H1 (cell line): Measurements from ENCODE around the gene CNOT6L. TPM values are rescaled to one million over a fixed set of nuclear protein-coding genes. Genes with fewer than 3 reads are reported as not detected.

Source experiments
- CTCF ChIA-PET: fragments of 300-600 bp; sonication (Branson Sonifier 250); formaldehyde crosslinking; loops from one replicate; lab custom pipeline; 2021; ENCODE audit not compliant: partially characterized antibody; lab: Charles Lee
- POLR2A ChIA-PET: fragments of 300-600 bp; sonication (Branson Sonifier 250); formaldehyde crosslinking; loops from one replicate; lab custom pipeline; 2021; ENCODE audit warnings: inconsistent platforms; ENCODE audit not compliant: partially characterized antibody; lab: Charles Lee
- DNase-seq, 2 experiments: peaks; one replicate each; pipeline versions ENCODE4 v3.0.0 to v3.0.0-alpha.2; 2010 to 2022; ENCODE audit warnings: low spot score in 2 of 2, low read depth in 1 of 2, mixed read lengths in 1 of 2
- FAIRE-seq: peaks from 2 replicates; lab custom pipeline; 2011; peaks lifted over from hg19 to GRCh38; lab: Jason Lieb, UNC
- H2AFZ ChIP-seq: 2 replicates; pipeline ENCODE4 v1.8.1; 2012; ENCODE audit warnings: low read length, inconsistent platforms
- H2AK5ac ChIP-seq: 2 replicates; pipeline ENCODE4 v1.6.1; 2013; ENCODE audit warnings: low read depth, low read length
- H2BK120ac ChIP-seq: replicated peaks from 2 replicates; pipeline ENCODE3; 2013; ENCODE audit warnings: low read depth, low read length, inconsistent platforms
- H2BK12ac ChIP-seq: 2 replicates; pipeline ENCODE4 v1.6.1; 2013; ENCODE audit warnings: low read depth, low read length
- H2BK15ac ChIP-seq: 2 replicates; pipeline ENCODE4 v1.6.1; 2013; ENCODE audit warnings: low read length
- H2BK20ac ChIP-seq: 2 replicates; pipeline ENCODE4 v1.6.1; 2013; ENCODE audit warnings: low read length
- H2BK5ac ChIP-seq: 2 replicates; pipeline ENCODE4 v1.6.1; 2013; ENCODE audit warnings: low read depth, low read length
- H3K14ac ChIP-seq: 2 replicates; pipeline ENCODE4 v1.6.1; 2013; ENCODE audit warnings: inconsistent platforms; ENCODE audit not compliant: insufficient read length
- H3K18ac ChIP-seq: 2 replicates; pipeline ENCODE4 v1.6.1; 2013; ENCODE audit warnings: low read length; ENCODE audit errors: extremely low read depth
- H3K23ac ChIP-seq: 2 replicates; pipeline ENCODE4 v1.6.1; 2013; ENCODE audit warnings: inconsistent platforms; ENCODE audit not compliant: insufficient read length
- H3K23me2 ChIP-seq: 2 replicates; pipeline ENCODE4 v1.6.1; 2013; ENCODE audit warnings: low read depth, low read length
- H3K27ac ChIP-seq: 2 replicates; pipeline ENCODE4 v1.6.1; 2011; ENCODE audit warnings: low read depth, low read length, inconsistent platforms
- H3K27me3 ChIP-seq, 4 experiments: replicated peaks in 1 of 4; 1 replicate in 1 of 4; 2 replicates in 3 of 4; pipeline versions ENCODE4 v1.6.1 to v1.8.1; 2011 to 2013; ENCODE audit warnings: low read length in 3 of 4, mild to moderate bottlenecking in 3 of 4, inconsistent platforms in 2 of 4, mixed read lengths in 2 of 4, moderate library complexity in 1 of 4; ENCODE audit not compliant: control insufficient read depth in 3 of 4, insufficient read depth in 3 of 4; ENCODE audit errors: extremely low read depth in 1 of 4
- H3K36me3 ChIP-seq, 4 experiments: 2 replicates each; pipeline versions ENCODE4 v1.6.1 to v1.8.1; 2011 to 2013; ENCODE audit warnings: mild to moderate bottlenecking in 4 of 4, low read length in 3 of 4, moderate library complexity in 2 of 4, control low read depth in 1 of 4, inconsistent platforms in 1 of 4; ENCODE audit not compliant: insufficient read depth in 4 of 4, control insufficient read depth in 2 of 4
- H3K4ac ChIP-seq: replicated peaks from 2 replicates; pipeline ENCODE3; 2013; ENCODE audit warnings: low read length, low read depth, mixed read lengths, inconsistent platforms; ENCODE audit not compliant: insufficient read length
- H3K4me1 ChIP-seq, 4 experiments: replicated peaks in 1 of 4; 1 replicate in 1 of 4; 2 replicates in 3 of 4; pipeline versions ENCODE4 v1.6.1 to v1.8.1; 2011 to 2013; ENCODE audit warnings: low read length in 3 of 4, inconsistent platforms in 2 of 4, mixed read lengths in 1 of 4; ENCODE audit not compliant: insufficient read depth in 4 of 4, control insufficient read depth in 3 of 4
- H3K4me2 ChIP-seq, 2 experiments: 2 replicates each; pipeline versions ENCODE4 v1.6.1 to v1.8.1; 2011 to 2013; ENCODE audit warnings: low read depth in 2 of 2, low read length in 2 of 2, control low read depth in 1 of 2, inconsistent platforms in 1 of 2, mild to moderate bottlenecking in 1 of 2; ENCODE audit not compliant: insufficient read depth in 1 of 2
- H3K4me3 ChIP-seq, 4 experiments: fragments of 200-600, 300-600 bp in 1 of 4; sonication (generic), shearing (Covaris generic), sonication (Bioruptor Twin) in 1 of 4; 2 replicates each; pipeline versions ENCODE4 v1.5.1 to v1.8.1; 2011 to 2016; ENCODE audit warnings: low read length in 4 of 4, low read depth in 3 of 4, control low read depth in 2 of 4, inconsistent platforms in 2 of 4, mild to moderate bottlenecking in 2 of 4, mixed read lengths in 1 of 4, moderate library complexity in 1 of 4; ENCODE audit not compliant: insufficient read depth in 2 of 4; ENCODE audit errors: extremely low read depth in 1 of 4
- H3K56ac ChIP-seq: replicated peaks from 2 replicates; pipeline ENCODE3; 2013; ENCODE audit warnings: low read depth, mild to moderate bottlenecking, mixed read lengths, low read length, inconsistent platforms; ENCODE audit not compliant: insufficient read length
- H3K79me1 ChIP-seq: 2 replicates; pipeline ENCODE4 v1.6.1; 2013; ENCODE audit warnings: low read depth, low read length, control low read depth
- H3K79me2 ChIP-seq, 2 experiments: 2 replicates each; pipeline versions ENCODE4 v1.6.1 to v1.8.1; 2012 to 2013; ENCODE audit warnings: low read length in 2 of 2, mild to moderate bottlenecking in 2 of 2, inconsistent platforms in 1 of 2; ENCODE audit not compliant: insufficient read depth in 2 of 2, control insufficient read depth in 1 of 2
- H3K9ac ChIP-seq, 4 experiments: replicated peaks in 1 of 4; 1 replicate in 1 of 4; 2 replicates in 3 of 4; pipeline versions ENCODE4 v1.6.1 to v1.8.1; 2011 to 2013; ENCODE audit warnings: low read depth in 3 of 4, low read length in 3 of 4, control low read depth in 2 of 4, mild to moderate bottlenecking in 2 of 4, moderate library complexity in 2 of 4, inconsistent platforms in 1 of 4; ENCODE audit errors: extremely low read depth in 1 of 4
- H3K9me3 ChIP-seq, 2 experiments: 2 replicates each; pipeline versions ENCODE4 v1.6.1 to v1.8.1; 2012 to 2013; ENCODE audit warnings: mild to moderate bottlenecking in 2 of 2, moderate library complexity in 2 of 2, control low read depth in 1 of 2, inconsistent platforms in 1 of 2, low read depth in 1 of 2, low read length in 1 of 2, mixed read lengths in 1 of 2; ENCODE audit not compliant: insufficient read depth in 2 of 2
- H4K20me1 ChIP-seq, 2 experiments: replicated peaks in 1 of 2; 2 replicates each; pipeline versions ENCODE3 to v1.8.1; 2011 to 2013; ENCODE audit warnings: inconsistent platforms in 2 of 2, low read length in 2 of 2, mild to moderate bottlenecking in 1 of 2; ENCODE audit not compliant: insufficient read depth in 2 of 2, control insufficient read depth in 1 of 2
- H4K5ac ChIP-seq: 2 replicates; pipeline ENCODE4 v1.6.1; 2013; ENCODE audit warnings: low read length, low read depth, mixed read lengths, inconsistent platforms; ENCODE audit not compliant: insufficient read length
- H4K8ac ChIP-seq: 2 replicates; pipeline ENCODE4 v1.8.0; 2013; ENCODE audit warnings: mild to moderate bottlenecking, moderate library complexity, low read length, inconsistent platforms; ENCODE audit not compliant: insufficient read depth; ENCODE audit errors: extremely low read depth
- H4K91ac ChIP-seq: replicated peaks from 2 replicates; pipeline ENCODE3; 2013; ENCODE audit warnings: low read length, mixed read lengths, inconsistent platforms; ENCODE audit not compliant: insufficient read length
- ASH2L ChIP-seq: fragments of 200-600, 300-600 bp; sonication (generic); IDR thresholded peaks from one replicate; pipeline ENCODE4 v1.7.1; 2017; ENCODE audit warnings: low read length
- CHD1 ChIP-seq: IDR thresholded peaks from 2 replicates; pipeline ENCODE4 v1.6.1; 2012; ENCODE audit warnings: low read depth, low read length, improper control_type of control experiment
- CHD2 ChIP-seq: IDR thresholded peaks from 2 replicates; pipeline ENCODE4 v1.6.1; 2012; ENCODE audit warnings: low read length, improper control_type of control experiment
- CREB1 ChIP-seq: IDR thresholded peaks from 2 replicates; pipeline ENCODE4 v1.6.1; 2012; ENCODE audit warnings: inconsistent platforms
- CTBP2 ChIP-seq: IDR thresholded peaks from 2 replicates; pipeline ENCODE4 v1.7.0; 2011; ENCODE audit warnings: borderline replicate concordance, mild to moderate bottlenecking, moderate library complexity, mixed read lengths, low read length; ENCODE audit not compliant: insufficient read depth, insufficient read length
- GTF2F1 ChIP-seq: IDR thresholded peaks from 2 replicates; pipeline ENCODE4 v1.6.1; 2012; ENCODE audit warnings: low read depth, low read length, improper control_type of control experiment, borderline replicate concordance
- JUND ChIP-seq: IDR thresholded peaks from 2 replicates; pipeline ENCODE4 v1.6.1; 2011; ENCODE audit warnings: mild to moderate bottlenecking, improper control_type of control experiment, low read length
- KDM1A ChIP-seq: fragments of 200-600, 300-600 bp; sonication (generic); IDR thresholded peaks from 2 replicates; pipeline ENCODE4 v1.7.1; 2016; ENCODE audit warnings: mild to moderate bottlenecking, low read length, borderline replicate concordance
- KDM5A ChIP-seq: fragments of 200-600 bp; IDR thresholded peaks from 2 replicates; pipeline ENCODE4 v1.7.1; 2012; ENCODE audit warnings: mild to moderate bottlenecking, low read length, inconsistent platforms, mixed read lengths
- NRF1 ChIP-seq: IDR thresholded peaks from 2 replicates; pipeline ENCODE4 v1.6.1; 2011; ENCODE audit warnings: mild to moderate bottlenecking, low read depth, low read length, improper control_type of control experiment
- RXRA ChIP-seq: IDR thresholded peaks from 2 replicates; pipeline ENCODE4 v1.6.1; 2011; ENCODE audit warnings: low read depth, mild to moderate bottlenecking, low read length, moderate library complexity; ENCODE audit not compliant: insufficient read depth
- SAP30 ChIP-seq: fragments of 300-600 bp; sonication (generic); IDR thresholded peaks from 2 replicates; pipeline ENCODE4 v1.7.1; 2012; ENCODE audit warnings: low read length, moderate library complexity, mild to moderate bottlenecking, inconsistent platforms; ENCODE audit not compliant: insufficient read depth, insufficient replicate concordance
- SIRT6 ChIP-seq: IDR thresholded peaks from one replicate; pipeline ENCODE4 v1.7.1; 2012; ENCODE audit warnings: low read length, inconsistent platforms
- TBP ChIP-seq: IDR thresholded peaks from 2 replicates; pipeline ENCODE4 v1.6.1; 2011; ENCODE audit warnings: low read depth, low read length, improper control_type of control experiment
- ZNF274 ChIP-seq: IDR thresholded peaks from 2 replicates; pipeline ENCODE4 v1.7.0; 2012; ENCODE audit warnings: low read length, borderline replicate concordance; ENCODE audit errors: extremely low read depth
- WGBS, 2 experiments: shearing (Covaris generic) in 1 of 2; methylation state at CpG; one replicate each; pipeline versions ENCODE4 v1.1.6 to v1.1.7; 2013 to 2015; ENCODE audit warnings: low lambda C conversion rate in 2 of 2, mixed read lengths in 2 of 2, inconsistent platforms in 1 of 2, low coverage in 1 of 2, missing lambda C conversion rate in 1 of 2; ENCODE audit not compliant: insufficient replicate concordance in 2 of 2, insufficient coverage in 1 of 2, insufficient read length in 1 of 2; ENCODE audit errors: extremely low coverage in 1 of 2, missing lambda C conversion rate in 1 of 2; 5-methylcytosine and 5-hydroxymethylcytosine counted together
- polyA plus RNA-seq, 7 experiments: library from polyadenylated mRNA; depleted of rRNA in 3 of 7; stranded (reverse) in 5 of 7; unstranded in 2 of 7; fragments of >200 nt in 5 of 7; fragments of 200-250 nt in 2 of 7; gene quantifications; 1 replicate in 5 of 7; 2 replicates in 1 of 7; 4 replicates in 1 of 7; pipeline versions ENCODE4 v1.2.1 to v1.2.3, GENCODE V29; 2011 to 2013; ENCODE audit warnings: missing spikeins in 2 of 7, mixed read lengths in 2 of 7
- total RNA-seq: library from RNA; stranded (reverse); fragmentation: NEBNext Ultra II Directional; extraction: Animal tissue kit (Norgen Biotek cat#: 25700); gene quantifications from 2 replicates; pipeline ENCODE4 v1.2.1, GENCODE V29; 2021

The CNOT6L gene
- total and polyA plus RNA-seq, 2 of the 8 experiments (the other 6 are each of a cell fraction or from before 2014, with no cell fraction given) = 2.0 to 22.4 TPM

GRCh38 chr4:77777135-77777807 is 41.9 kb downstream of the CNOT6L start:
- 71% methylated on average over 1 of the region's 1 CpG; no CpG with 5 or more reads in 1 of the 2 experiments for WGBS, 2 experiments
- no peak overlapping the region for H3K4ac ChIP-seq
- H3K9ac ChIP-seq = no peak overlapping the region
- H3K4me1 ChIP-seq = peaks cover 0 to 8% (median 1%) of the 10 kb centered on the region in 4 experiments; a peak in 2 of 7 replicates
- H2BK20ac ChIP-seq = no peak overlapping the region
- H3K56ac ChIP-seq = no peak overlapping the region
- no peaks in the 10 kb centered on the region for H3K9me3 ChIP-seq
- no peak overlapping the region for H3K4me2 ChIP-seq
- no peaks in the 10 kb centered on the region for H3K23me2 ChIP-seq
- H4K8ac ChIP-seq = no peak overlapping the region
- ChIA-PET CTCF (interaction anchor here (1.2 kb wide), 1 partner anchor 70 kb away, joined by 3 read pairs; no protein-coding TSS in a partner anchor), POLR2A (no interaction called here)
- H4K5ac ChIP-seq = no peak overlapping the region
- no peak overlapping the region for H3K14ac ChIP-seq
- H3K4me3 ChIP-seq = no peak overlapping the region
- H2BK12ac ChIP-seq = no peak overlapping the region
- no peak overlapping the region for H3K18ac ChIP-seq
- no peak overlapping the region for H2AFZ ChIP-seq
- no peak overlapping the region for H2AK5ac ChIP-seq
- no peak overlapping the region for H2BK15ac ChIP-seq
- no peaks in the 10 kb centered on the region for H3K27me3 ChIP-seq
- no peaks in the 10 kb centered on the region for H4K20me1 ChIP-seq
- no peaks in the 10 kb centered on the region for H3K79me1 ChIP-seq
- H4K91ac ChIP-seq = no peak overlapping the region
- no peak overlapping the region for H2BK120ac ChIP-seq
- no peak overlapping the region for H2BK5ac ChIP-seq
- no peaks in the 10 kb centered on the region for H3K79me2 ChIP-seq
- H3K23ac ChIP-seq = no peak overlapping the region
- no peaks in the 10 kb centered on the region for H3K36me3 ChIP-seq
- FAIRE-seq (no peak), DNase-seq (no peak)
- H3K27ac ChIP-seq = no peak overlapping the region
- TF ChIP-seq SIRT6 = no peak
- TF ChIP-seq TBP = no peak
- TF ChIP-seq CHD2 = no peak
- no peak for TF ChIP-seq ZNF274
- no peak for TF ChIP-seq CREB1
- no peak for TF ChIP-seq CTBP2
- no peak for TF ChIP-seq KDM1A
- TF ChIP-seq ASH2L = no peak
- TF ChIP-seq SAP30 = no peak
- TF ChIP-seq CHD1 = no peak
- TF ChIP-seq GTF2F1 = no peak
- no peak for TF ChIP-seq RXRA
- TF ChIP-seq JUND = no peak
- TF ChIP-seq NRF1 = no peak
- TF ChIP-seq KDM5A = no peak
